ENCODE results near the gene VWA3A.

DNA sequence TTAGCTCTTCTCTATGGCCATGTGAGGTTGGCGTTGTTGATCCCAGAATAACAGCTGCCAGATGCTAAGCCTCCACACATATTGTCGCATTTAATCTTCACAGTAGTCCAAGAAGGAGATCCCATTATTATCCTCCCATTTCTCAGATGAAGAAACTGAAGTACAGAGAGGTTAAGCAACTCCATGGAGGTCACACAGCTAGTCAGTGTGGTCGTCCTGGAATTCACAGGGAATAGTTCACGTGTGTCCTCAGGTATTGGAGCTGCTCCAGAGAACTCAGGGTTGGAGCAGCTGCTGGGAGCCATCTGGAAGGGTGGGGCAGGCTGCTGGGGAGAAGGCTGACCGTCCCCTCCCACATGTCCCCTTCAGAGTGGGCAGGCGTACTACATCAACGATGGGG, 89.5 kb downstream of the VWA3A start:
- TF ChIP-seq POLR2A (IDR thresholded peaks at IDR 0.05; ENCODE audit: borderline replicate concordance, extremely low read depth, insufficient read depth, insufficient read length): no peak
- no peak for TF ChIP-seq ELF1 (IDR thresholded peaks at IDR 0.05; ENCODE audit: borderline replicate concordance, low read depth)
- TF ChIP-seq, protein P1, sequence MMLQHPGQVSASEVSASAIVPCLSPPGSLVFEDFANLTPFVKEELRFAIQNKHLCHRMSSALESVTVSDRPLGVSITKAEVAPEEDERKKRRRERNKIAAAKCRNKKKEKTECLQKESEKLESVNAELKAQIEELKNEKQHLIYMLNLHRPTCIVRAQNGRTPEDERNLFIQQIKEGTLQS (IDR thresholded peaks at IDR 0.05): no peak
- no peak for TF ChIP-seq YY1 (IDR thresholded peaks at IDR 0.05; ENCODE audit: extremely low read depth, insufficient replicate concordance, low read depth, low read length)
- TF ChIP-seq, protein P2, sequence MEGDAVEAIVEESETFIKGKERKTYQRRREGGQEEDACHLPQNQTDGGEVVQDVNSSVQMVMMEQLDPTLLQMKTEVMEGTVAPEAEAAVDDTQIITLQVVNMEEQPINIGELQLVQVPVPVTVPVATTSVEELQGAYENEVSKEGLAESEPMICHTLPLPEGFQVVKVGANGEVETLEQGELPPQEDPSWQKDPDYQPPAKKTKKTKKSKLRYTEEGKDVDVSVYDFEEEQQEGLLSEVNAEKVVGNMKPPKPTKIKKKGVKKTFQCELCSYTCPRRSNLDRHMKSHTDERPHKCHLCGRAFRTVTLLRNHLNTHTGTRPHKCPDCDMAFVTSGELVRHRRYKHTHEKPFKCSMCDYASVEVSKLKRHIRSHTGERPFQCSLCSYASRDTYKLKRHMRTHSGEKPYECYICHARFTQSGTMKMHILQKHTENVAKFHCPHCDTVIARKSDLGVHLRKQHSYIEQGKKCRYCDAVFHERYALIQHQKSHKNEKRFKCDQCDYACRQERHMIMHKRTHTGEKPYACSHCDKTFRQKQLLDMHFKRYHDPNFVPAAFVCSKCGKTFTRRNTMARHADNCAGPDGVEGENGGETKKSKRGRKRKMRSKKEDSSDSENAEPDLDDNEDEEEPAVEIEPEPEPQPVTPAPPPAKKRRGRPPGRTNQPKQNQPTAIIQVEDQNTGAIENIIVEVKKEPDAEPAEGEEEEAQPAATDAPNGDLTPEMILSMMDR (IDR thresholded peaks at IDR 0.05 in 2 of 3, conservative IDR thresholded peaks at IDR 0.05 in 1 of 3; ENCODE audit: borderline replicate concordance in 1 of 3, insufficient read depth in 1 of 3, low read depth in 2 of 3, low read length in 2 of 3): no peak

Data from HCT116 (cell line).